ENCODE measurements around the gene CNPY1. TPM values are rescaled to one million over a fixed set of nuclear protein-coding genes. Genes with fewer than 3 reads are reported as not detected.

CNPY1 gene
- total RNA-seq, 1 experiment from 2014 or later = not detected

DNA sequence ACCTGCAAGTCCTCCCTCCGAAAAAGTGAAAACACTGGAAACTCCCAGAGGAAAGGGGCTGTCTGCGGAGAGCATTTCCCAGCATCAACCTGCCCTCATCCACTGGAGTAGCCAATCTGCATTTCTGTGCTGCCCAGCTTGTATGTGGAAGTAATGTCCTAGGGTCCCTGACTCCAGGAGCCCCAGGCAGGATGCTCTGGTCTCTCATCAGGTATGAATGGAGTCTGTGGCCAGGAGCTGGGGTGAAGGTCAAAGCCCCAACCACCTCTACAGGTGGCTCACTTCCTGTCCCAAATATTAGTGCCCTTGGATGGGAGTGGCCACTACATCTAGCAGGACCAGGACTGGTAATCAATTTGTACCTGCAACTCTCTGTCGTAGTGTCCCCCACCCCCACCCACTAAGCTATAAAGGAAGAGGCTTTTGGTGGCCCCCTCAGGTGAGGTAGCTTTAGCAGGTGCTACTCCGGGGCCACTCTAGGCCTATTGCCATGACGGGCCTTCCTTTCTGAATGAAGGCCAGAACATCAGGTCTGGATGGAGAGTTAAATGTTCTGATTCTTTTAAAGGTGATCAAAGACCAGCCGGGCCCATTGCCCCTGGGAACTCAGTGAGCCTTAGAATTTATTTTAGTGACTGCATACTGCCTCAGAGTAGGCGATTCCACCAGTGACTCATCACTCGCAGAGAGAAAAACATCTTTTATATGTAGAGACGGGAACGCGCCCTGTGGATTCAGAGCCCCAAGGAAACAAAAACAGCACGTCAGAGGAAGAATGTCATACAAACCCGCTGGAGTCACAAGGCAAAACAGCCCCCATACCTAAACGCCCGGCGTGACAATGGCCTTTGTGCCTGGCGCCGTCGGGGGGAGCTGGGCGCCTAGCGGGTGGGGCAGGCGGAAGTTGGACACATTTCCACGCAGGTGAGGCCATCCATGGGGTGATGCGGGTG is 75.4 kb downstream of the CNPY1 start:
- intact Hi-C loops (cut with micrococcal nuclease; ENCODE audit: unreplicated experiment) (no loop called here), in situ Hi-C loops (cut with HindIII; ENCODE audit: low pct_unique_long_range_greater_than_20kb, low sequenced_read_pairs) (no loop called here)
- Histone ChIP-seq H3K4me3 (ENCODE audit: low read depth in 2 of 2, low read length in 2 of 2) (no peak overlapping the region), H3K36me3 (ENCODE audit: control insufficient read depth, insufficient read depth, low read length) (no peaks in the 10 kb centered on the region), H3K27me3 (ENCODE audit: control insufficient read depth, insufficient read depth, low read length) (peaks cover 9% of the 10 kb centered on the region), H3K27ac (ENCODE audit: low read length) (no peak overlapping the region), H3K9me3 (ENCODE audit: control insufficient read depth, insufficient read depth, low read depth, low read length) (no peaks in the 10 kb centered on the region), H3K4me1 (ENCODE audit: control insufficient read depth, insufficient read depth, low read length) (no peaks in the 10 kb centered on the region; the same call in 1 of the 2 replicates)
- ATAC-seq (no peak), DNase-seq (ENCODE audit: low read depth, low spot score) (no peak)
- TF ChIP-seq SIN3A (IDR thresholded peaks at IDR 0.05; ENCODE audit: borderline replicate concordance, insufficient read depth, low read depth, low read length) (no peak), TCF7L2 (IDR thresholded peaks at IDR 0.05; ENCODE audit: low read depth, low read length) (no peak), POLR2AphosphoS5 (IDR thresholded peaks at IDR 0.05; ENCODE audit: low read depth, low read length) (no peak)
- TF ChIP-seq, protein P1, sequence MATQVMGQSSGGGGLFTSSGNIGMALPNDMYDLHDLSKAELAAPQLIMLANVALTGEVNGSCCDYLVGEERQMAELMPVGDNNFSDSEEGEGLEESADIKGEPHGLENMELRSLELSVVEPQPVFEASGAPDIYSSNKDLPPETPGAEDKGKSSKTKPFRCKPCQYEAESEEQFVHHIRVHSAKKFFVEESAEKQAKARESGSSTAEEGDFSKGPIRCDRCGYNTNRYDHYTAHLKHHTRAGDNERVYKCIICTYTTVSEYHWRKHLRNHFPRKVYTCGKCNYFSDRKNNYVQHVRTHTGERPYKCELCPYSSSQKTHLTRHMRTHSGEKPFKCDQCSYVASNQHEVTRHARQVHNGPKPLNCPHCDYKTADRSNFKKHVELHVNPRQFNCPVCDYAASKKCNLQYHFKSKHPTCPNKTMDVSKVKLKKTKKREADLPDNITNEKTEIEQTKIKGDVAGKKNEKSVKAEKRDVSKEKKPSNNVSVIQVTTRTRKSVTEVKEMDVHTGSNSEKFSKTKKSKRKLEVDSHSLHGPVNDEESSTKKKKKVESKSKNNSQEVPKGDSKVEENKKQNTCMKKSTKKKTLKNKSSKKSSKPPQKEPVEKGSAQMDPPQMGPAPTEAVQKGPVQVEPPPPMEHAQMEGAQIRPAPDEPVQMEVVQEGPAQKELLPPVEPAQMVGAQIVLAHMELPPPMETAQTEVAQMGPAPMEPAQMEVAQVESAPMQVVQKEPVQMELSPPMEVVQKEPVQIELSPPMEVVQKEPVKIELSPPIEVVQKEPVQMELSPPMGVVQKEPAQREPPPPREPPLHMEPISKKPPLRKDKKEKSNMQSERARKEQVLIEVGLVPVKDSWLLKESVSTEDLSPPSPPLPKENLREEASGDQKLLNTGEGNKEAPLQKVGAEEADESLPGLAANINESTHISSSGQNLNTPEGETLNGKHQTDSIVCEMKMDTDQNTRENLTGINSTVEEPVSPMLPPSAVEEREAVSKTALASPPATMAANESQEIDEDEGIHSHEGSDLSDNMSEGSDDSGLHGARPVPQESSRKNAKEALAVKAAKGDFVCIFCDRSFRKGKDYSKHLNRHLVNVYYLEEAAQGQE (IDR thresholded peaks at IDR 0.05; ENCODE audit: insufficient read depth in 1 of 2, low read depth in 2 of 2, low read length in 1 of 2) = no peak
- TF ChIP-seq, protein P2, sequence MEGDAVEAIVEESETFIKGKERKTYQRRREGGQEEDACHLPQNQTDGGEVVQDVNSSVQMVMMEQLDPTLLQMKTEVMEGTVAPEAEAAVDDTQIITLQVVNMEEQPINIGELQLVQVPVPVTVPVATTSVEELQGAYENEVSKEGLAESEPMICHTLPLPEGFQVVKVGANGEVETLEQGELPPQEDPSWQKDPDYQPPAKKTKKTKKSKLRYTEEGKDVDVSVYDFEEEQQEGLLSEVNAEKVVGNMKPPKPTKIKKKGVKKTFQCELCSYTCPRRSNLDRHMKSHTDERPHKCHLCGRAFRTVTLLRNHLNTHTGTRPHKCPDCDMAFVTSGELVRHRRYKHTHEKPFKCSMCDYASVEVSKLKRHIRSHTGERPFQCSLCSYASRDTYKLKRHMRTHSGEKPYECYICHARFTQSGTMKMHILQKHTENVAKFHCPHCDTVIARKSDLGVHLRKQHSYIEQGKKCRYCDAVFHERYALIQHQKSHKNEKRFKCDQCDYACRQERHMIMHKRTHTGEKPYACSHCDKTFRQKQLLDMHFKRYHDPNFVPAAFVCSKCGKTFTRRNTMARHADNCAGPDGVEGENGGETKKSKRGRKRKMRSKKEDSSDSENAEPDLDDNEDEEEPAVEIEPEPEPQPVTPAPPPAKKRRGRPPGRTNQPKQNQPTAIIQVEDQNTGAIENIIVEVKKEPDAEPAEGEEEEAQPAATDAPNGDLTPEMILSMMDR (IDR thresholded peaks at IDR 0.05) = no peak
- ChIA-PET POLR2A (interaction anchor here (0.6 kb wide), 2 partner anchors 20 to 26 kb away, joined by 3 to 6 read pairs; no protein-coding TSS in a partner anchor), CTCF (no interaction called here)
- BruUV-seq (replicated peaks) = no TSS peak

DNA sequence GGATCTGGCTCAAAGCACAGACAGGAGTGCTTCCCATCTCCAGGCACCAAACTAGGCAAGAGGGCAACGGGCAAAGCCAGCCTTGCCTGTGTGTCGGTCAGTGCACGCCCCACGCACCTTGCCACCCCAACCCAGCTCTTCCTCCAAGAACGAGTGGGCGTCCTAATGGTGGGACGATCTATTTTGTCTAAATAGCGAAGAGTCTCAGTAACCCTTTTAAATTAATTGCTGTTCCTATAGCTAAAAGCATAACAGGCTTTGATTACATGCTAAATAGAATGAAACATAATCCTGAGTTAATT is 76.2 kb downstream of the CNPY1 start:
- DNase-seq (ENCODE audit: low read depth, low spot score) = no peak
- BruUV-seq (replicated peaks) = no TSS peak
- no peak overlapping the region for H3K27ac ChIP-seq (ENCODE audit: low read length)
- H3K4me1 ChIP-seq (ENCODE audit: control insufficient read depth, insufficient read depth, low read length) = no peaks in the 10 kb centered on the region; the same call in 1 of the 2 replicates
- no peaks in the 10 kb centered on the region for H3K36me3 ChIP-seq (ENCODE audit: control insufficient read depth, insufficient read depth, low read length)
- in situ Hi-C loops (cut with HindIII; ENCODE audit: low pct_unique_long_range_greater_than_20kb, low sequenced_read_pairs) (no loop called here), intact Hi-C loops (cut with micrococcal nuclease; ENCODE audit: unreplicated experiment) (no loop called here)
- TF ChIP-seq SIN3A (IDR thresholded peaks at IDR 0.05; ENCODE audit: borderline replicate concordance, insufficient read depth, low read depth, low read length) (no peak), POLR2AphosphoS5 (IDR thresholded peaks at IDR 0.05; ENCODE audit: low read depth, low read length) (no peak), TCF7L2 (IDR thresholded peaks at IDR 0.05; ENCODE audit: low read depth, low read length) (no peak)
- TF ChIP-seq, protein P1 (IDR thresholded peaks at IDR 0.05; ENCODE audit: insufficient read depth in 1 of 2, low read depth in 2 of 2, low read length in 1 of 2) = no peak
- TF ChIP-seq, protein P2 (IDR thresholded peaks at IDR 0.05) = no peak
- H3K27me3 ChIP-seq (ENCODE audit: control insufficient read depth, insufficient read depth, low read length) = peaks cover 7% of the 10 kb centered on the region; the same call in 1 of the 2 replicates
- POLR2A ChIA-PET = interaction anchor here (0.6 kb wide), 2 partner anchors 21 to 25 kb away, joined by 3 to 6 read pairs; no protein-coding TSS in a partner anchor
- no peak for ATAC-seq
- no peaks in the 10 kb centered on the region for H3K9me3 ChIP-seq (ENCODE audit: control insufficient read depth, insufficient read depth, low read depth, low read length)
- no peak overlapping the region for H3K4me3 ChIP-seq (ENCODE audit: low read depth in 2 of 2, low read length in 2 of 2)
- CTCF ChIA-PET = no interaction called here

Data from Panc1 (cell line).